GM18909 (cell line): ENCODE results near the gene NUP214.
"Not testable (repeated sequence)": the region's sequence is repeated elsewhere in the genome, so short reads cannot be mapped to it uniquely, and the experiment has no call there.

Experiments used
- ATAC-seq: cut with Tn5 transposase; IDR thresholded peaks from one replicate; pipeline ENCODE4 v1.9.1; 2021; ENCODE audit warnings: mild to moderate bottlenecking; ENCODE audit not compliant: unreplicated experiment, poor library complexity

The NUP214 gene

DNA sequence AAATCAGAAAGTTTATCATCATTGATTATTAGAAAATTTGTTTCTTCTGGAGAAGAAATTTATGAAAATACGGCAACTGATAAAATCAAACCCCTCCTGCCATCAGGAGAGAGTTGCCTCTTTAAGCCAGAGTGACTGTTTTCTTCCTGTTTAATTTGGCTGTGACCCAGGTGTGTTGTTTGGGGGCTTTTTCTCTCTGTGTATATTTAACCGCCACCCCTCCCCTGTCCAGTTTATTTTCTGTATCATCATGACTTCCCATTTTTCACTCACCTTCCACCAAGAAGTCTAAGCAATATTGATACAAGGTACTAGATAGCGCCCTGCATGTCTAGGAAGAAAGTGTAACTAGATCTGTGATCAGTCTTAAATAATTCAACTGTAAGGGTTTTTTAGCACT is 100.8 kb downstream of the NUP214 start:
- no peak for ATAC-seq

DNA sequence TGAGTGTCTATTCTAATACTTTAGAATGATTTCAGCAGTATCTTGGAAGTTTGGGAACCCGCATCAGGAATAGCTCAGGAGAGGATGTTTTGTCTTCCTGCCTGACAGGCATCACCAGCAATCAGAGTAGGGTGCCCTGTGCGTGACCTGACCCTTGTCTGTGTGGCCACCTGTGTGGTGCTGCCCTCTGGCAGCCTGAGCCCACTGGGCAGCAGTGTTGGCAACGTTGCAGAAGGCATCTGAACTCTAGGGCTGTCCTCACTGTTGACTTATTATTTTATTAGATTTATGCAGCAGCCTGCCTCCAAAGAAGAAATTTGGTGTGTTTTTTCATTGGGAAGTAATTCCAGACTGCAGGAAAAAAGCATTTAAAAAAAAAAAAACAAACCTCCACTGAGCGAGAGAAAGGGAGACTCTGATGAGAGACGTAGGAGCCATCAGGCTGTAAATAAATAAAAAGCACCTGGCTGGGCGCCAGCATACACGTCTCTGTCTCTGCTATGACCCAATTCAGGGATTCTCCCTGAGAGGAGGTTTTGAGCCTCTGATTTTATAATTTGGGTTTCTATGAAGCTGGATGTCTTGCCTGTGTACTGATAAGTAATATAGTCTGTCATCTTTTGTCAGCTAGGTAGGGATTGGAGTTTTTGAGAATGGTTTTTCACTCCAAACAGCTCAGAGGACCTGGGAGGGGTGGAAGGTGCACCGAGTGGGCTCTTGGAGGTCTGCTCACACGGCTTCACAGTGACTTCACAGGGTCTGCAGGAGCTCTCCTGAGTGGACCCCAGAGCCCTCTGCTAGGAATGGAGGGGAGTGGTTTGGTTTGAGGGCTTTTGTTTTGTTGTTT is 101.9 kb downstream of the NUP214 start:
- no peak for ATAC-seq

DNA sequence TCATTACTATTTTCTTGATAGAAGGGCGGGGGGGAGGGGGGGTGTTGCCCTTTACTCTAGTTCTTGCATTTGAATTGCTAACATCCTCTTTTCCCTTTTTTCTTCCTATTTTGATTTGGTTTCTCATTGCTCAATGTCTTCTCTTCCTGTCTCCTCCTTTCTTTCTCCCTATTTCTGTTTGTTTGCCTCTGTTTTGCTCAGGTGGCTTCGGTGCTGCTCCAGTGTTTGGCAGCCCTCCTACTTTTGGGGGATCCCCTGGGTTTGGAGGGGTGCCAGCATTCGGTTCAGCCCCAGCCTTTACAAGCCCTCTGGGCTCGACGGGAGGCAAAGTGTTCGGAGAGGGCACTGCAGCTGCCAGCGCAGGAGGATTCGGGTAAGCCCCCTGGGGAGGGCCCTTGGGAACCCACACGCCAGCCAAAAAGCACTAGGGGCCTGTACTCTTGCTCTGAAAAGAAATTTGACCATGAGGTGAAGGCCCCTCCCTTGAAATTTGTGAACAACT is 102.6 kb downstream of the NUP214 start:
- ATAC-seq = no peak

DNA sequence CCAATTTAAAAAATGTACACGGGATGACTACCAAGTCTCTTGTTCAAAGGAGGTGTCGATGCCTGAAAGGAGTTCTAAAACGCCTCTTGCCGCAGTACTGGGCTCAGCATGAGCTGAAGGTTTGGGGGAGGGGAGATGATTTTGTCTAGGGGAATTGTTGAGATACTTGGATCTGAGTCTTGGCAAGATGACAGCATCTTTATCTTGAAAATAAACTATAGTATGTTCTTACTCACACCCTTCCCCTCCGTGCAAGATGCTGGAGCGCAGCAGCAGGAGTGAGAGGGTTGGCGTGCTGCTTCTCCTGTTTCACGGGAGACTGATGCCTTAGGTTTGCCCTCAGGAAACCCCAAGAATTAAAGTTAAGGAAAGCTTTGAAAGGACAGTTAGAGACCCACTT is 103.6 kb downstream of the NUP214 start:
- no peak for ATAC-seq

DNA sequence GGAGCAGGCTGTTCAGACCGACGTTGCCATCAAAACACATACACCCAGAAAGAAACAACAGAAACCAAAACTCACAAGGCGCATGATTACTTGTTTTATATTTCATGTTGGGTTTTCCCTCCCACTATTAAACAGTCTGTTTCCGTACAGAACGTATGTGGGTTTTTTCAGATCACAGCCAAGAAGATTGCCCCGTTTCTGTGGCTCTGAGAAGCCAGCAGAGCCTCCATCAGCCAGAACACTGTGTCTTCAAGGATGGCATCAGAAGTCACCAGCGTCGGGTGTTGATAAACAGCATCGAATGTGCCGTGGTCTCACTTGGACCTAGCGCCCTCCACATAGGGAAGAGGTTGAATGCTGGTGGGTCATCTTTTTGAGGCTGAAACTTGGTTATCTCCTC is 108.2 kb downstream of the NUP214 start:
- no peak for ATAC-seq

DNA sequence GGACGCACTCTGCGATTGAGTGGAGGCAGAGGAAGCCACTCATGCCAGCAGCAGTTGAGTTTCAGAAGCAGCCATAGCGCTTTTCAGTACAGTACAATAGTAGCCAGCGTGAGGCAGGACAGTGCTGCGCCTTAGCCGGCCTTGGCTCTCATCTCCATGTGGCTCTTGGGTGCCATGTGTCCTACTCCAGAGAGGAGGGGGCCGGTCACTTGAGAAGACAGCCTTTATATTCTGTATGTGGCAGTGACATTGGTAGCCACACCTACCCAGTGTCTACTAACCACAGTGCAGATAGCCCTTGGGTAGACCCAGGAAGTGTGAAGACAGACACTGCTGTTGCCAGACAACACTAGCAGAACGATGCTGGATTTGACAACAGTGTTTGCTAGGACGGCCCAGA is 108.6 kb downstream of the NUP214 start:
- no peak for ATAC-seq

DNA sequence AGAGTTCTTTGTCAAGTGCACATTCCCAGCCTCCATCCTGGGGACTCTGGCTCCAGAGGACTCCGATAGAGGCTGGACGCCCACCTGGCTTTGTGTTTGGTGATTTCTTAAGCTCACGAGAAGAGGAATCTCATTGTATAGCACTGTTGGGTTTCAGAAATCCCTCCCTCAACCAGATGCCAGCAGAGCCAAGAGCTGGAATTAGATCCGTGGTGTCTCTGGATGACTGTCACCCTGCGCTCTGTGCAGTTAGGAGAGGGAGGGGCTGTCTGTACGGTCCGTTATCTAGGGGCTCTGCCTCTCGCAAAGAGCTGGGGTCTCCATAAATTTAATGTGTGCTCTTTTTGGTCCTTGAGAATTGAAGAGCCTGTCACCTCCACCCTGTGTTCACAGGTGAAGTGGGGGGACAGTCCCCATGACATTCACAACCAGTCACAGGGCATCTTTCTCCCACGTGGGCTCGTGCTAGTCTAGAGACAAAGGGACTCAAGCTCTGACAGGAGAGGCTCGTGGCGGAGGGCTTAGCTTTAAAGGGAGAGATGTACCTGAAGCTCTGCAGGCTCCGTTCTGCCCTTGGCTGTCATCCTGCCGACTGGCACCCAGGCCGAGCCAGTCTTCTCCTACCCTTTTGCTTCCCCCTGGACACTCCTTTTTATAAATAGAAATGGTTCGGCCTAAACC is 109.6 kb downstream of the NUP214 start:
- ATAC-seq = no peak

DNA sequence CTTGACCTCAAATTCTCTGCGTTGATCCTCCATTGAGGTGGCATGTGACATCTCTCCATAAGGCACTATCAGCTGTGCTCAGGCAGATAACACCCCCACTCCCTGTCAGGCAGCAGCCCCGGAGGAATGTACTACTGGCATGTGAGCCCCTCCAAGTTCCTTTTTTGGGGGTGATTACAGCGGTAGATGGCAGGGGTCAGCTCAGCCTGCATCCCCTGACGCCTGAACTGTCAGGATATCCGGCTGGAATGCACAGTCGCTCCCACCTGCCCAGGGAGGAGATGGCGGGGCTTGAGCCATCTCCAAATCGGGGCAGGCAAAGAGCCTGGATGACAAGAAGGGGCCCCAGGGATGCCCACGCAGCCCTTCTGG is 110.1 kb downstream of the NUP214 start:
- ATAC-seq = no peak

DNA sequence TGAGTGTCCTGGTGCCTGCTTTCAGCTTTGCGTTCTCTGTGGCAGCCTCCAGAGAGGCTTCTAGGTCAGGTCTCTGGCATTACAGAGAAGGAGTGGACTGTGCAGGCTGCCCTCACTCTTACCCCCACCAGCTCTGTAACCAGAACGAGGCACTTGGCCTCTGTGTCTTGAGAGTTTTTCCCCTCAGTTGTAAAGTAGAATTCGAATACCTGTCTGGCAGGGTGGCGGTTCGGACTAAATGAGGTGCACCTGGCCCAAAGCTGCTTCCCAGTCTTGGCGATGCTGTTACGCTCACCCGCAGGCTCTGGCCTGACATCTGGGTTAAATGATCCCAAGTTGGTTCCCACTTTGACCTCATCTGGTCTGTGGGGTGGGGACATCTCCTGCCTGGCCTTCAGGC is 110.8 kb downstream of the NUP214 start:
- ATAC-seq = no peak

DNA sequence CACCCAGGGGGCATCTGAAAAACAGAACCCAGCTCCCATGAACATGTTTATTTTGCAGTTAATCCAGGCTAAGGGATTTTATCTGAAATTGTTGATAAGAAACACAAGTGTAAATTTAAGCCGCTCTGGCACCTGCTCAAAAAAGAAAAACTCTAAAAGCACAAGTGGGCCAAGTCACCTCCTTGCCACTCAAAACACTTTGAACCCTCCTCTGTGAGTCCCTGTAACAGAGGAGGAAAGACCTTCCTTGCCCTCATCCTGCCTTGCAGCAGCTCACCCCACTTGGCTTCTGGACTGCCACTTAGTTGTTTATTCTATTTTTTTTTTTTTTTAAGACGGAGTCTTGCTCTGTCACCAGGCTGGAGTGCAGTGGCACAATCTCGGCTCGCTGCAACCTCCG is 111.4 kb downstream of the NUP214 start:
- ATAC-seq = no peak

DNA sequence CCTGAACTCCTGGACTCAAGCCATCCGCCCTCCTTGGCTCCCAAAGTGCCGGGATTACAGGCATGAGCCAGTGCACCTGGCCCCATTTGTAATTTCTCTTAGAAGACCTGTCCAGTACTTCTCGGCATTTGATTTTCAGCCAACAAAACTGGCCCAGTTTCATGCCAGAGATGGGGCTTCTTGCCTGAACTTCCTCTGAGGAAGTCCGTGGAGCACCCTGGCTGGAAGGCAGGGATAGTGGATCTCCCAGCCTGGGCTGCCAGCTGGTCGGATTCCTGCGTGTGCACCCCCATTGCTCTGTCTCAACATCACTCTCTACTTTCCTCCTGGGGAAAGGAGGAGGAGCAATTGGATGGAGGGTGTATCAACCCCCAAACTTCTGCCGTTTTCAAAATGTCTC is 111.9 kb downstream of the NUP214 start:
- ATAC-seq = no peak

DNA sequence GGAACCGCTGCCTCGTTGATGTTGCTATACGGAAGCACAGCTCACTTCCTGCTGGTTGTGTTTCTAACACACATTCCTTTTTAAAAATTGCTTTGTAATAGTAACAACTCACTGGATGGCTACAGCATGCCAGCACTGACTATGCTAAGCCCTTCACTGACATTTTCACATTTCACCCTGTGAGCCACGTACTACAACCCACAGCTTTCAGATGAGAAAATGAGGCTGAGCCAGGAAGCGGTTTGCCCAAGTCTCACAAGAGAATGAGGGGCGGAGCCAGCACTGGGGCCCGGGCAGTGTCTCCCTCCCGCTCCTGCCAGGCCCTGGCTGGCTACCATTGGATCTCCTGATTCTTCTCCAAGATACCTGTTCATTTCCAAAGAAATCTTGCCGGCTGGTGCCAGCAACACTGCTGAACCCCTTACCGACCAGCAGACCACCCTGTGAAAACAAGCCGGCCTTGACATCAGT is 112.6 kb downstream of the NUP214 start:
- ATAC-seq = peak; percentile 87

DNA sequence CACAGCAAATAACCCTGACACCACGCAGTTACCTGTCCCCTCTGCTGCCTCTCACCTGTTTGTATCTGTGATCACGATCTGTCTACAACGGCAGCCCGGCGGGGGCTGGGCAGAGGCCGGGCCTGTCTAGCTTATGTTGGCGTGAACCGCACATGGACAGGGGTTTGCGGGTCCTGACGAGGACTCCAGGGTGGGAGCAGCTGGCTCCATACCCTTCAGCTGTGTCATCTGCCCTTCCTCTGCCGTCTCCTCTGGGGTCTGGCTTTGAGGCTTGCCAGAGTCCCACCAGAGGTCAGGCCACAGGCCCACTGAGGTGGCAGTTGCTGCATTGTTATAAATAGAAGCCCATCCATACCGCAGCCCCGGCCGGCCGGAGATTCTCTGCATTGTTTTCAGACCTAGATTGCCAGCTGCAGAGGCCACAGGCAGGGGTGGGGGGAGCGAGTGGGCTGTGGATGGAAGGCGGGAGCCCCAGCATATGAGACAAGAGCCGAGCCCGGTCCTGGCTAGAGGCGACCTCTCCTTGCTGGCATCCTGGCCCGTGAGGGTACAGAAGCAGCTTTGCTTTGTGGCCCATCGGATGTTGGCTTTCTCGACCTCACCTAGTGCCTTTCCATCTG is 113.1 kb downstream of the NUP214 start:
- ATAC-seq = peak; percentile 20

DNA sequence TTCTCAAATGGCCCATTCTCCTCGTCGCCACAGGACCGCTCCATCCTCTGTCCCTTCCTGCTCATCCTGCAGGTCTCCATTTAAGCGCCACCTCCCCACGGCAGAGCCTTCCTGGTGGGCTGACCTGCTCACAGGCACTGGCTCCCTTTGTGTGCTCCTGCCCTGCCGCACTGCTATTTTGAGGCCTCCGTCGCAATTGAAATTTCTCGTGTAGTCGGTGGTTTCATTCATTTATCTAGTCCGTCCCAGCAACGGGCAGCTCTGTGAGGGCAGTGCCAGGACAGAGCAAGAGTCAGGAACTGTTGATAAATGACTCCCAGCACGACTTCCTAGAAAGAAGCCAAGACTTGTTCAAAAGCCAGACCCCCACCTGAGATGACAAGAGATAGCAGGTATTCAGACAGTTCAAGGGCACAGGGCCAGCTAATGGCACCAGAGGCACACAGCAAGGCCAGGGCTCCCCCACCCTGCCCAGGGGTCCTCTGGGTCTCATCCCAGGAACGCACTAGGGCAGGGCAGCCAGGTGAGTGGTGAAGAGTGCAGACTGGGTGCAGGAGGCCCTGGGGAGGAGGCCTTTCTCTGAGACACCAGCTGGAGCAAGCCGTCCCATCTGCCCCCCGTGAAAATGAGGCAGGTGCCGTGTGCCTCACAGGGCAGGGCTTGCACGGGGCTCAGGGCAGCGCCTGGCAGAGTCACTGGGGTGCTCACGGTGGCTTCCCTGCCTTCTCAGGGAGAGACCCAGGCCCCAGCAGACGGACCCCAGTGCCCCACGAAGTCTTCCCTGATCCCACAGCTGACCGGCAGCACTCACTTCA is 114.0 kb downstream of the NUP214 start:
- ATAC-seq = no peak

DNA sequence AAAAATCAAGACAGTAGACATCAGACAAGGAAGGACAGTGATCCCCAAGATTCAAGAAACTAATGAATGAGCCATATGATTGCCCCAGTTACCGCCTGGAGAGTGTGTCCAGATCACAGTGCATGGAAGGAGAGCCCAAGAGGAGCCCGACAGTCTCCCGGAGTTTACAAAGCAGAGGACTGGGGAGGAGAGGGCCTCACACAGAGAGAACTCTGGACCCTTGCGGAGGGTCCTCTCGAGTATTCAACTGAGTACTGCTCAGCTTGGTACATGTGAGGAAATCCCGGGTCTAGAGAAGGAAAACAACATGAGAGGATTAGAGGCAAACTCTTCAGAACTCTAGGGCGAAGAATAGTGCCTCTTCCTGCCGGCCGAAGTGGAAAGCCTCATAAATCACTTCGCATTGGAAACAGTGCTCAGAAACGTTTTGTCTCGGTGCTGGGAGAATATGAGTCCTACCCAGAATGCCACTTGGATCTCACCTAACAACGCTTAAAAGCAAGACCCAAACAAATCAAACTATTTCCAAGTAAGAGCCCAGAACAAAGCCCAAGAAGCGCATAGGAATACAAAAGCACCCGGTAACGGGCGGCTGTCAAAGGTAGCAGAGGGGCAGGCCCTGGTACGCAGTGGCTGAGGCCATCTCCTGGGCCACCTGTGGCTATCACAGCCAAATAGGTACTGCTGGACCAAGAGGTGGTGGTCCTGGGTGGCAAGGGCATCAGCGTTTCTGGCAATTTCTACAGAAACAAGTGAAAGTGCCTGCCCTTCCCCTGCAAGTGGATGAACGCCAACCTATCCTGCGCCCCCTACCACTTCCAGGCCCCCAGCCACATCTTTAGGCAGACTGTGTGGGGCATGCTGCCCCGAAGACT is 114.9 kb downstream of the NUP214 start:
- no peak for ATAC-seq

DNA sequence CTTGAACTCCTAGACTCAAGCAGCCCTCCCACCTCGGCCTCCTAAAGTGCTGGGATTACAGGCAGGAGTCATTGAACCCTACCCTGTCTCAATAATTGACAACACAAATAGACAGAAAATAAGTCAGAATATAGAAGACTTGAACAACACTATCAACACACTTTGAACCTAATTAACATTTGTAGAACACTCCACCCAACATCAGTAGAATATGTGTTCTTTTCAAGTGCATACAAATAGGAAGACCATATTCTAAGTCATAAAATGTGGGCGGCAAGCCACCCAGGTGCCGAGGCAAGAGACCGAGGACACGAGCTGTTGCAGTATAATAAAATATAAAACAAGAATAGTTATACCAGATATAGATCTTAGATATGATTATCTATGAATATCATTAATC is 118.9 kb downstream of the NUP214 start:
- not testable (repeated sequence) for ATAC-seq

DNA sequence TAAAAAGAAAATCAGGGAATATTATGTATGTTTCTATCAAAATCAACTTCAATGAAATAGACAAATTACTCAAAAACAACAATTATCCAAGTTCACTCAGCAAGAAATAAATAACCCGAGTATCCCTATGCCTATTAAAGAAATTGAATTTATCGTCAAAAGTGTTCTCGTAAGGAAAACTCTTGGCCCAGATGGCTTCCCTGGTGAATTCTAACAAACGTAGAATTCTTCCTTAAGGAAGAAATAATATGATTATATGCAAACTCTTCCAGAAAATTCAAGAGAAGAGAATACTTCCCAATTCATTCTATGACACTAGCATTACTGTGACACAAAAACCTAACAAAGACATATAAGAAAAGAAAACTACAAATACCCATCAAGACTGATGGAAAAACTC is 121.2 kb downstream of the NUP214 start:
- no peak for ATAC-seq

DNA sequence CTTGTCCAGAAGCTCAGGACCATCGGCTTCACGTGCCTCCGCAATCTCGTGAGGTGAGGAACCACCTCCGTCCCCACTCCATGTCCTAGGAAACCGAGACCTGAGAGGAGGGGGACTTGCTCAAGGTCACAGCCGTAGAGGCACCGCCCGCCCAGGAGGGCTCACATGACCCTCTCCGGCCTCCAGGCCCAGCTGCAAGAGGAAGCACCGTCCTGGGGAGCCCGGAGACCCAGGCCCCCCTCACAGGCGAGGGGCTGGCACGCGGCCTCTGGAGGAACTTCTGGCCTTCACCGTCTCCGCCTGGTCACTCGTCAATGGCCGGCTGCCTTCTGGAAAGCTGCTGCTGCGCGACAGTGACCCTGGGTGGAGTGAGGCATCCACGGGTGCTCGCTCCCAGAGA is 126.7 kb downstream of the NUP214 start:
- no peak for ATAC-seq

DNA sequence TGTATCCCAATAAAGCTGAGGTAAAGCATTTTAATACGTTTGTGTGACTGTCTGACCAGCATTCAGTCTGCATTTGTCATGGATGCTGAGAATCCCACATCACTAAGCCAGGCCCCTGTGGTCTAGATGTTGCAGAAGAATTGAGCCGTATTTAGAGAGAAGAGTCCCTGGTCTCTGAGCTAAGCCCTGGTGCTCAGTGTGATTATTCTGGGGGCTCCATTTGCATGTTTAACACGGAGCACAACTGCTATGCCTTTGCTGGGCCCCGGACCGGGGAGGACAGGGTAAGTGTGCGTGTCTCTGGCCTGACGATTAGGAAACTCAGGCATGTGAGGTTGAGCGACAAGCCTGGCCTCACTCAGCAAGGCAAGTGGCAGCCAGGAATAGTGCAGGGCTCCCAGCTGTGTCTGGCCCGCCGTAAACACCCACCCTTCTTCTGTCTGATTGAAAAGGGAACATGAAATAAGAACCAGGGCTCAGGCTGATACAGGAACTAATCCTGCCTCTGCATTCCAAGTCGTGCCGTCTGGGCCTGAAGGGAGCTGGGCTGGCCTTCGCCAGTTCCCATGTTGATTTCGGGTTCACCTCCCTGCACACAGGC is 128.6 kb downstream of the NUP214 start:
- ATAC-seq = no peak
